K562 (cell line): Measurements from ENCODE around the gene CNNM3. TPM values are rescaled to one million over a fixed set of nuclear protein-coding genes. Genes with fewer than 3 reads are reported as not detected.

ENCODE experiments used
- COPS2 ChIP-seq: fragments of 450-650 bp; conservative IDR thresholded peaks from 2 replicates; pipeline ENCODE4 v1.6.1; 2016; ENCODE audit warnings: mild to moderate bottlenecking, moderate library complexity
- MEF2A ChIP-seq: IDR thresholded peaks from 2 replicates; pipeline ENCODE4 v1.6.1; 2011; ENCODE audit warnings: low read depth, mild to moderate bottlenecking, low read length, moderate library complexity; ENCODE audit not compliant: control insufficient read depth
- RAD51 ChIP-seq: fragments of 450-650 bp; IDR thresholded peaks from 2 replicates; pipeline ENCODE4 v1.7.1; 2016; ENCODE audit warnings: low read depth, mild to moderate bottlenecking, borderline replicate concordance
- RBFOX2 ChIP-seq: fragments of 200-400 bp; formaldehyde crosslinking; IDR thresholded peaks from 2 replicates; pipeline ENCODE4 v1.6.1; 2017; ENCODE audit warnings: low read depth, mild to moderate bottlenecking, low read length, moderate library complexity
- polyA plus RNA-seq, 8 experiments: library from polyadenylated mRNA; depleted of rRNA in 4 of 8; stranded (reverse) in 5 of 8; unstranded in 3 of 8; fragments of >200 nt; fragmentation: Nextera tagmentation in 2 of 8; fragmentation: Illumina TruSeq in 1 of 8; extraction: Ambion mirVana in 2 of 8; extraction: Trizol in 1 of 8; gene quantifications; 2 replicates each; pipeline versions ENCODE4 v1.2.1 to v1.2.3, GENCODE V29; 2011 to 2014; ENCODE audit warnings: inconsistent platforms in 1 of 8, missing spikeins in 1 of 8
- total RNA-seq, 7 experiments: library from RNA; depleted of rRNA in 6 of 7; stranded (reverse); fragments of >200 nt in 6 of 7; fragmentation: Illumina TruSeq in 2 of 7; extraction: Trizol in 2 of 7; gene quantifications; 2 replicates each; pipeline versions ENCODE4 v1.2.1 to v1.2.3, GENCODE V29; 2011 to 2021; ENCODE audit warnings: low replicate concordance in 1 of 7
- TF ChIP-seq, protein P1 (sequence below): fragments of 450-650 bp; formaldehyde crosslinking; IDR thresholded peaks from 2 replicates; pipeline ENCODE4 v1.4.0; 2020; ENCODE audit warnings: mild to moderate bottlenecking, mixed read lengths
- TF ChIP-seq, protein P2 (sequence below): sonication (generic); formaldehyde crosslinking; IDR thresholded peaks from 2 replicates; pipeline ENCODE4 v1.8.0; 2022; ENCODE audit warnings: mild to moderate bottlenecking, low read depth, missing genetic modification reagents

CNNM3 gene
- total and polyA plus RNA-seq, 9 of the 15 experiments (the other 6 are each of a cell fraction or from before 2014, with no cell fraction given), result 1.4 to 16.9 (median 6.5) TPM

DNA sequence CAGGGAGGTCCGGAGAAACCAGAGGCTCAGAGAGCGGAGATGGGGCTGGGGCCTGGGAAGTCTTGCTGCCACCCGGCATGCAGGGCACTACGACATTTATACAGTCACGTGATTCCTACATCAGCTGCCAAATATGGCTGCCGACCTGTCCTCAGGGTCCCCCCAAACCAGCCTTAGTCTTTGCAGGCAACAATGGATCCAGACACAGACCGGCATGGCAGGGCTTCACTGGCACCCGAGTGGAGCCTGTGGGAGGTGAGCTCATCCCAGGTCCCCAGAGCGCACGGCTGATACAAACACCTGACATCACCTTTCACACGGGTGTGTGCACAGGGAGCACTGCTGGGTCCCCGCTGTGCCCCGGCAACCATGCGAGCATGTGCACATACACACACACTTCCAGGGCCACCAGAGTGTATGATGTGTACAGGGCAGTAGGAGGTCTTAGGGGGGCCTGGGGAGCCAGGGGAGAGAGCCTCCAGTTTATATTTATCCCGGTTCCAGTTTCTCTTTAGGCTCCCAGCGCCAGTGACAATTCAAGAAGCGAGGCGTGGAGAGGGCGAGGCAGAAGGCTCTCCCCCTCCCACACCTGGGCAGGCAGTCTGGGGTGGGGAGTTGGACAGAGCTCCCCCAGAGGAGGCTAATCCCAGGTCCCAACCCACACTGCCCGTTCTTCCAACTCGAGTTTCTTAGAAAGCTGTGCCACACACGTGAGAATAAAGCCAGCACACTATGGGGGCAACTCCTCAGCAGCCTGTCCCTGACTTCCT is 51.1 kb downstream of the CNNM3 start (continued):
- TF ChIP-seq COPS2 (no peak), MEF2A (no peak), RBFOX2 (peak; percentile 53; the same call in 1 of the 2 replicates), RAD51 (peak; percentile 31; the same call in 1 of the 2 replicates)
- TF ChIP-seq, protein P1, sequence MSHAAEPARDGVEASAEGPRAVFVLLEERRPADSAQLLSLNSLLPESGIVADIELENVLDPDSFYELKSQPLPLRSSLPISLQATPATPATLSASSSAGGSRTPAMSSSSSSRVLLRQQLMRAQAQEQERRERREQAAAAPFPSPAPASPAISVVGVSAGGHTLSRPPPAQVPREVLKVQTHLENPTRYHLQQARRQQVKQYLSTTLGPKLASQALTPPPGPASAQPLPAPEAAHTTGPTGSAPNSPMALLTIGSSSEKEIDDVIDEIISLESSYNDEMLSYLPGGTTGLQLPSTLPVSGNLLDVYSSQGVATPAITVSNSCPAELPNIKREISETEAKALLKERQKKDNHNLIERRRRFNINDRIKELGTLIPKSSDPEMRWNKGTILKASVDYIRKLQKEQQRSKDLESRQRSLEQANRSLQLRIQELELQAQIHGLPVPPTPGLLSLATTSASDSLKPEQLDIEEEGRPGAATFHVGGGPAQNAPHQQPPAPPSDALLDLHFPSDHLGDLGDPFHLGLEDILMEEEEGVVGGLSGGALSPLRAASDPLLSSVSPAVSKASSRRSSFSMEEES (CRISPR knock-in tag), result peak; percentile 29; the same call in 1 of the 2 replicates
- TF ChIP-seq, protein P2, sequence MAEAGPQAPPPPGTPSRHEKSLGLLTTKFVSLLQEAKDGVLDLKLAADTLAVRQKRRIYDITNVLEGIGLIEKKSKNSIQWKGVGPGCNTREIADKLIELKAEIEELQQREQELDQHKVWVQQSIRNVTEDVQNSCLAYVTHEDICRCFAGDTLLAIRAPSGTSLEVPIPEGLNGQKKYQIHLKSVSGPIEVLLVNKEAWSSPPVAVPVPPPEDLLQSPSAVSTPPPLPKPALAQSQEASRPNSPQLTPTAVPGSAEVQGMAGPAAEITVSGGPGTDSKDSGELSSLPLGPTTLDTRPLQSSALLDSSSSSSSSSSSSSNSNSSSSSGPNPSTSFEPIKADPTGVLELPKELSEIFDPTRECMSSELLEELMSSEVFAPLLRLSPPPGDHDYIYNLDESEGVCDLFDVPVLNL (CRISPR knock-in tag), result no peak
